T-helper 17 cell (primary cell): Measurements from ENCODE around the gene C17orf100. TPM values are rescaled to one million over a fixed set of nuclear protein-coding genes. Genes with fewer than 3 reads are reported as not detected.

Experiments
- ATAC-seq: fragments of 150-1000 bp; cut with Tn5 transposase; 2 replicates; pipeline ENCODE4 v1.10.0; 2021; ENCODE audit warnings: mild to moderate bottlenecking, moderate library complexity
- DNase-seq, 3 donors: peaks; one replicate each; pipeline versions ENCODE4 v3.0.0 to v3.0.0-alpha.2; 2020 to 2021
- H3K9me3 ChIP-seq: one replicate; pipeline ENCODE4 v1.7.0; 2013; ENCODE audit warnings: low read length, mild to moderate bottlenecking; ENCODE audit not compliant: control insufficient read depth, poor library complexity, severe bottlenecking
- H3K27ac Mint-ChIP-seq: one replicate; pipeline ENCODE4 v1.8.0; 2022; ENCODE audit warnings: mild to moderate bottlenecking, moderate library complexity, mixed read lengths
- H3K27me3 Mint-ChIP-seq: one replicate; pipeline ENCODE4 v1.8.0; 2022; ENCODE audit warnings: mixed read lengths
- H3K36me3 Mint-ChIP-seq: one replicate; pipeline ENCODE4 v1.8.0; 2022; ENCODE audit warnings: low read depth, mixed read lengths
- H3K4me1 Mint-ChIP-seq: one replicate; pipeline ENCODE4 v1.8.0; 2022; ENCODE audit warnings: mild to moderate bottlenecking, mixed read lengths
- H3K4me3 Mint-ChIP-seq: one replicate; pipeline ENCODE4 v1.8.0; 2022; ENCODE audit warnings: mild to moderate bottlenecking, moderate library complexity, mixed read lengths
- total RNA-seq, 4 donors: library from RNA in 2 of 4; stranded (reverse) in 2 of 4; gene quantifications; one replicate each; pipeline ENCODE4 v1.2.3 and lab custom pipeline; 2022 to 2026

The C17orf100 gene
- total RNA-seq, 2 donors from 2014 or later = 1.3 to 2.5 TPM

- no peak for DNase-seq
- H3K27me3 Mint-ChIP-seq = no peaks in the 10 kb centered on the region
- peaks cover 9% of the 10 kb centered on the region for H3K36me3 Mint-ChIP-seq
- no peak for ATAC-seq
- H3K4me3 Mint-ChIP-seq = peak overlapping the region; percentile 36
- H3K9me3 ChIP-seq = no peaks in the 10 kb centered on the region
- H3K4me1 Mint-ChIP-seq = peaks cover 46% of the 10 kb centered on the region
- H3K27ac Mint-ChIP-seq = no peak overlapping the region
Observed at GRCh38 chr17:6636616-6637457, 14.7 kb upstream of the C17orf100 start.

DNA sequence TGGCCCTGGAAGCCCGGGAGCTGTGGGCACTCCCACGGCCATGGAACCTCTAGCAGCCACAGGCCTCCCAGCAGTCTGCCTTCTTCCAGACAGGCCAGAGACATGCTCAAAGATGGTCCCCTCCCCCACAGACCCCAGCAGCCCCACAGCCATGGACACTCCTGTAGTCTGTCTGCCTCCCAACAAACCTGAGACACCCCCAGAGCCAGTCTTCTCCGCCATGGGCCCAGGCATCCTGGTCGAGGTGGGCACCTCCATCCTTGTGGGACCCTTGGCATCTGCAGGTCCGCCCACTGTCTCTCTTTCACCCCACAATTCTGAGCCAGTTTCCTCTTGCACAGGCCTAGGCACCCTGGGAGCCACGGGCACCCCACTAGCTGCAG, 14.1 kb upstream of the C17orf100 start:
- peaks cover 48% of the 10 kb centered on the region for H3K4me1 Mint-ChIP-seq
- ATAC-seq = no peak
- no peak for DNase-seq
- no peaks in the 10 kb centered on the region for H3K9me3 ChIP-seq
- peak overlapping the region; percentile 36 for H3K4me3 Mint-ChIP-seq
- peak overlapping the region; percentile 95 for H3K27ac Mint-ChIP-seq
- H3K27me3 Mint-ChIP-seq = no peaks in the 10 kb centered on the region
- peaks cover 7% of the 10 kb centered on the region for H3K36me3 Mint-ChIP-seq

- DNase-seq (no peak), ATAC-seq (no peak)
- Mint-ChIP-seq H3K36me3 (peaks cover 5% of the 10 kb centered on the region), H3K4me1 (peaks cover 51% of the 10 kb centered on the region), H3K4me3 (peak overlapping the region; percentile 94), H3K27ac (peak overlapping the region; percentile 95), H3K27me3 (no peaks in the 10 kb centered on the region)
- no peaks in the 10 kb centered on the region for H3K9me3 ChIP-seq
Observed at GRCh38 chr17:6638046-6638908, 13.3 kb upstream of the C17orf100 start.

- Mint-ChIP-seq H3K27ac (peak overlapping the region; percentile 95), H3K27me3 (no peaks in the 10 kb centered on the region), H3K4me3 (peak overlapping the region; percentile 94), H3K4me1 (peaks cover 52% of the 10 kb centered on the region), H3K36me3 (no peaks in the 10 kb centered on the region)
- no peaks in the 10 kb centered on the region for H3K9me3 ChIP-seq
- ATAC-seq (no peak), DNase-seq (no peak)
Observed at GRCh38 chr17:6639014-6639585, 12.5 kb upstream of the C17orf100 start.

DNA sequence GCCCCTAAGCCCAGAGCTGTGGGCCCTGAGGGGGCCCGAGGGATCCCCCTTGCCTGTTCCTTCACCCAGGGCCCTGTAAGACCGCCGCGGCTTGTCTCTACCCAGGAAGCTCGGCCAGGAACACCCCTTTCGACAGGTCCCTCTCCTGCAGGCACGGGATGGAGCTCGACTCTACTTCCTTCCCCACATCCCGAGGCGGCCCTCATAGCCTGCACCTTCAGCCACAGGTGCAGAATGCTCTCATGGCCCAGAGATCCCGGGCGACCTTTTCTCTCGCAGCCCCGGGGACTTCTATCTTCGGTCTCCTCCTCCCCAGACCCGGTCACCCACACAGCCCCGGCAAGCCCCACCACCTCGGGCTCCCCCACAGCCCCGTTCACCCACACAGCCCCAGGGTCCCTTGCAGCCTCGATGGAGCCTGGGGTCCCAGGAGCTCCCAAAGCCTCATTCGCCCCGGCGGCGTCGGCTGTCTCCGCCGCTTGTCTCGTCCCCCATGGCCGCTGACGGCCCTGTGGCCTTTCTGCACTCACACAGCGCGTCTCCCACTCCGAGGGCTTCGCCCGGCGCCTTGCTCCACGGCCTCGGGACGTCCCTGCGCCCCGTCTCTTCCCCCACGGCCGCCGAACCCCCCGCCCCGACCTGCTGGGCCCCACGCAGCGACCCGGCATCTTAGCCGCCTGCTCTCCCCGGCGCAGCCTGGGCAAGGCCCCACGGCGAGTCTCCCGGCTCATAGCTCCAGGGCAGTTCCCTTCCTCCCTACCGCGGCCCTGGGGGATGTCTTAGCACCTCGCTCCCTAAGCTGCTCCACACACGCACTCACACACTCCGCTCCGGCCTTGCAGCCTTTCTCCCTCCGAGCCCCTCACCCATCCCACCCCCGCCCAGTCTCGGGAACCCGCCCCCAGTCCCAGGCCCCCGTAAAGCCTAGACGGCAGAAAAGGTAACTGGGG, 11.7 kb upstream of the C17orf100 start:
- ATAC-seq (peak; percentile 41), DNase-seq (no peak)
- H3K36me3 Mint-ChIP-seq = no peaks in the 10 kb centered on the region
- peak overlapping the region; percentile 95 for H3K27ac Mint-ChIP-seq
- H3K9me3 ChIP-seq = no peaks in the 10 kb centered on the region
- H3K4me1 Mint-ChIP-seq = peaks cover 47% of the 10 kb centered on the region
- no peaks in the 10 kb centered on the region for H3K27me3 Mint-ChIP-seq
- peak overlapping the region; percentile 94 for H3K4me3 Mint-ChIP-seq

- H3K9me3 ChIP-seq = no peaks in the 10 kb centered on the region
- peak within 1 kb of the TSS; percentile 95 for H3K27ac Mint-ChIP-seq
- peak within 1 kb of the TSS; percentile 94 for H3K4me3 Mint-ChIP-seq
- ATAC-seq (peak; percentile 88), DNase-seq (peak; percentile 77 to 78 (median 78))
- H3K4me1 Mint-ChIP-seq = peaks cover 48% of the 10 kb centered on the region
- H3K27me3 Mint-ChIP-seq = no peaks in the 10 kb centered on the region
- H3K36me3 Mint-ChIP-seq = no peaks in the 10 kb centered on the region
Observed at GRCh38 chr17:6640536-6641246, 10.9 kb upstream of the C17orf100 start, which contains the start of the genes KIAA0753 and TXNDC17. KIAA0753 (minus strand) TSS chr17:6640711; CDS start chr17:6635103, 5,608 bp downstream. TXNDC17 (plus strand) TSS chr17:6641060; CDS start chr17:6641083, 23 bp downstream.

DNA sequence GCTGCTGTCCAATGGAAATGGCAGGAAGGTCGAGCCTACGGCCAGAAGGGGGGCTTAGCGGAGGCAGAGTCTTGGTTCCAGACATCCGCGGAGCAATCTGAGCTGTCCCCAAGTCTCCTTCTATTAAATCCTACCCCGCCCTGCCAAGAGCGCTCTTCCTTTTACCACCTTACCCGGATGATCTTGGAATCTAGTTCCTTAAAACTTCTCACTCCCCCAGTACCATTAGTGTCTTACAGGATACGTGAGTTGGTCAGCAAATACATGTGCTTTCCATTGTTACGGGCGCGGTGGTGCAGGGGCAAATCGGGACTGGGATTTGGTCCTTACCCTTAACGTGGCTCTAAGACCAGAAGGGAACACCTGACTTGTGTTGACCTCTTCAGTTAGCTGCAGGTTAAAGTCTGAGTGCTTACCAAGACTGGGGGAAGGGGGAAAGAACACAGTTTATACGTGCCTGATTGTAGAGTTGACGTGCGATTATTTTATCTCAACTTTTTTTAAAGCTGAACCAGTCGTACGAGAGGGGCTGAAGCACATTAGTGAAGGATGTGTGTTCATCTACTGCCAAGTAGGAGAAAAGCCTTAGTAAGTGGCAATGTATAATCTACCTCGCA, 10.2 kb upstream of the C17orf100 start:
- no peaks in the 10 kb centered on the region for H3K9me3 ChIP-seq
- H3K4me3 Mint-ChIP-seq = peak overlapping the region; percentile 94
- no peaks in the 10 kb centered on the region for H3K36me3 Mint-ChIP-seq
- H3K27me3 Mint-ChIP-seq = no peaks in the 10 kb centered on the region
- H3K4me1 Mint-ChIP-seq = peaks cover 49% of the 10 kb centered on the region
- ATAC-seq (peak; percentile 8), DNase-seq (no peak)
- H3K27ac Mint-ChIP-seq = peak overlapping the region; percentile 95

GRCh38 chr17:6642592-6642991, 9.0 kb upstream of the C17orf100 start:
- no peaks in the 10 kb centered on the region for H3K36me3 Mint-ChIP-seq
- peak overlapping the region; percentile 61 for H3K4me3 Mint-ChIP-seq
- H3K9me3 ChIP-seq = no peaks in the 10 kb centered on the region
- ATAC-seq (no peak), DNase-seq (no peak)
- peaks cover 42% of the 10 kb centered on the region for H3K4me1 Mint-ChIP-seq
- H3K27ac Mint-ChIP-seq = peak overlapping the region; percentile 95
- H3K27me3 Mint-ChIP-seq = no peaks in the 10 kb centered on the region

DNA sequence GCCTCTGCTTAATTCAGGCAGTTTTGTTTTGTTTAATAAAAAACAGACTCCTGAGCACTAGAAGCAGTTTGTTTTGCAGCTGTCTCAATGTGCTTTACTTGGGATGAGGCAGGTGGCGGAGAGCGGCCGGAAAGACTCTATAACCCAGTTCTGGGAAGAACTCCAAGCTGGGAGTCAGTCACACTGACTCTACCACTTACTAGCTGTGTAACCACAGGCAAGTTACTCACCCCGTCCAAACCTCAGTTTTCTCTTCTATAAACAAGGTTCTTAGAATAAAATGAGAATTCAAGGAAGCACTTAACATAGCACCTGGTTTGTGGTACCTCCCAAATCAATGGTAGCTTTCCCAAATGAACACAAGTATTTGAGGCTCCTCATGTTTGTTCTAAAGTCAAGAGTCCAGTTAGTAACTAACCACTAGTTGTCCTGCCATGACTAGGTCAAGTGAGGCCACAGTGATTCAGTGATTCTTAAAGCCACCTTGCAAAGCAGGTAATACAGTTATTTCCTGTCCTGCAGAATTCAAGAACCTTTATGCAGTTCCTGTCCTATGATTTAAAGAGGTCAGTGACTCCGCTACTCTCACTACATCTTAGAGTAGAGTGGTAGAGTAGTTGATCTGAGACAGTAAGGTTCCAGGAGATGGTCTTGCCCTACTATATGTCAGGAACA, 8.0 kb upstream of the C17orf100 start:
- ATAC-seq = no peak
- no peak overlapping the region for H3K4me3 Mint-ChIP-seq
- H3K9me3 ChIP-seq = no peaks in the 10 kb centered on the region
- no peaks in the 10 kb centered on the region for H3K27me3 Mint-ChIP-seq
- H3K4me1 Mint-ChIP-seq = peaks cover 42% of the 10 kb centered on the region
- H3K36me3 Mint-ChIP-seq = no peaks in the 10 kb centered on the region
- peak overlapping the region; percentile 95 for H3K27ac Mint-ChIP-seq
- DNase-seq = no peak

- Mint-ChIP-seq H3K27ac (peak overlapping the region; percentile 72), H3K4me3 (peak overlapping the region; percentile 41), H3K4me1 (peaks cover 48% of the 10 kb centered on the region), H3K27me3 (no peaks in the 10 kb centered on the region), H3K36me3 (peaks cover 2% of the 10 kb centered on the region)
- no peak for DNase-seq
- no peaks in the 10 kb centered on the region for H3K9me3 ChIP-seq
- ATAC-seq = no peak
Observed at GRCh38 chr17:6648181-6648580, 3.4 kb upstream of the C17orf100 start.

DNA sequence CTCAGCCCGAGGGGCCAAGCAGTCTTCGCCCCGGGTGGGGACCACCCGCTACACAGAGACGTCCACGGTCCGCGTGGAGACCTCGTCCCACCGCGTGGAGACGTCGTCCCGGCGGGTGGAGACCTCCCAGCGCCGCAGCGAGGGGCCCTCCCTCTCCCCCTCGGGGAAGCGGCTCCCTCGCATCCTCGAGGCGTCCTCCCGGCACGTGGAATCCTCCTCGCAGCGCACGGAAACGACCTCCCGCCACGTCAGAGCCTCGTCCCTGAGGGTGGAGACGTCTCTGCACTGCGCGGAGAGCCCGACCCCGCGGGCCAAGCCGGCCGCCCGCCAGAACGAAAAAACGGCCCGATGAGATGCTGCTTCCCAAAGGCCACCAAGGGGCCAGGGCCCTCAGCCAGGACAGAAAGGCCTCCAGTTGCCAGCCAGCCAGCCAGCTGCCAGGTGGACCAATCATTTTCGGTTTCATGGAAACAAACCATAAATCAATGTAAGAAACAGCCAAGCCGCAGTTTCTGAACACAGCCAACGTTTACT, 424 bp downstream of the C17orf100 start:
- no peaks in the 10 kb centered on the region for H3K9me3 ChIP-seq
- ATAC-seq (no peak), DNase-seq (peak in 2 of 3 donors; percentile 27 to 36)
- H3K4me3 Mint-ChIP-seq = peak overlapping the region; percentile 73
- peaks cover 44% of the 10 kb centered on the region for H3K4me1 Mint-ChIP-seq
- H3K27me3 Mint-ChIP-seq = no peaks in the 10 kb centered on the region
- peak overlapping the region; percentile 72 for H3K27ac Mint-ChIP-seq
- peaks cover 2% of the 10 kb centered on the region for H3K36me3 Mint-ChIP-seq
